ENCODE data around the gene ZNF814.
"Not testable (repeated sequence)": the region's sequence is repeated elsewhere in the genome, so short reads cannot be mapped to it uniquely, and the experiment has no call there.

GRCh38 chr19:57823608-57824007, 65.2 kb downstream of the ZNF814 start:
- not testable (repeated sequence) for TF ChIP-seq CTCF (conservative IDR thresholded peaks at IDR 0.05 in 1 of 2, IDR thresholded peaks at IDR 0.05 in 1 of 2; ENCODE audit: extremely low read depth in 1 of 2, insufficient read depth in 1 of 2, low read depth in 1 of 2, low read length in 2 of 2); EZH2 (IDR thresholded peaks at IDR 0.05; ENCODE audit: borderline replicate concordance, low read length)

Measured in mammary epithelial cell (primary cell).